ENCODE data around the gene TREML1.
"Not testable (repeated sequence)": the region's sequence is repeated elsewhere in the genome, so short reads cannot be mapped to it uniquely, and the experiment has no call there.

TREML1 gene

DNA sequence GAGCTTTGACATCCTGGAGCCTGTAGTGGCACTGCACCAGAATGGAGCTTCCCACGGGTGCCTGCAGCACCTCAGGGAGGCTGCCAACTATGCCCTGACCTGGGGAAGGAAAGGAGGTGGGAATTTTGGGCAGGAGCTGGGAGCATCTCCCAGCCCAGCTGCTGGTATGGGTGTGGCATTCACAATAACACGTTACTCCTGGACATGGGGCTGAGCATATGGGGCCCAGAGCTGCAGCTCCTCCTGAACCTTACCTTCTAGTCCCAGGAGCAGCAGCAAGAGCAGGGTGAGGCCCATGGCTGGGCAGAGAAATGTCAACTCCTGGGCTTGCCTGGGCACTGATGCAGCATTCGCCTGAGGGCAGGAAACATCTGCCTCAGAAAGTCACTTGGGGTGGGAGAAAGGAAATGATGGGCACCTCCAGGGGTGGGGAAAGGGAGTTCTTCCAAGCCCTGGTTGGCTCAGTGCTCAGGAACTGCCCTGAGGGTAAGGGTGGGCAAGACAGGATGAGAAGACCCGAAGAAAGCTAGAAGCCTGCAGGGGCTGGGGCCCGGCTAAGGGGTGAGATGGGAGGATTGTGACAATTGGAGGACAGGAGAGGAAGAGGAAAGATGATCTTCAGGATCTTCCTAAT is at the start of gene TREML1:
Gene TREML1 (minus strand): TSS at position 356 of the 634 bp plus-strand sequence. CDS start 59 bp downstream, at position 297.
- DNase-seq, result no peak

DNA sequence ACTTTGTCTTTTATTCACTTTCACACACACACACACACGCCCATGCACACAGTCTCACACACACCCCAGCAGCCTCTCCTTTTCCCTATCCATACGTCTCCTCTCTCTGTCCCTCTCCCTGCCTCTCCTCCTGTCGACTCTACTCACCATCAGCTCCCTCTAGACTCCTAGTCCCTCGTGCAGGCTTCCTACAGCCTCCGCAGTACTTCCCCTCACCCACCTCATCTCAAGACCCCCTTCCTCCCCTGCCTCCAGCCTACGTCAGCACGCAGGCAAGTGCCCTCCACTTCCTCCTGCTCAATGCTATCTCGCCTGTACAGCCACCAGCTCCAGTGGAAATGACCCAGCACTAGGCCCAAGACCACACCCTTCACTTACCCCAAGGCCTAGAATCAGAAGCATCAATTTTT is 47.6 kb upstream of the TREML1 start:
- no peak for DNase-seq

DNA sequence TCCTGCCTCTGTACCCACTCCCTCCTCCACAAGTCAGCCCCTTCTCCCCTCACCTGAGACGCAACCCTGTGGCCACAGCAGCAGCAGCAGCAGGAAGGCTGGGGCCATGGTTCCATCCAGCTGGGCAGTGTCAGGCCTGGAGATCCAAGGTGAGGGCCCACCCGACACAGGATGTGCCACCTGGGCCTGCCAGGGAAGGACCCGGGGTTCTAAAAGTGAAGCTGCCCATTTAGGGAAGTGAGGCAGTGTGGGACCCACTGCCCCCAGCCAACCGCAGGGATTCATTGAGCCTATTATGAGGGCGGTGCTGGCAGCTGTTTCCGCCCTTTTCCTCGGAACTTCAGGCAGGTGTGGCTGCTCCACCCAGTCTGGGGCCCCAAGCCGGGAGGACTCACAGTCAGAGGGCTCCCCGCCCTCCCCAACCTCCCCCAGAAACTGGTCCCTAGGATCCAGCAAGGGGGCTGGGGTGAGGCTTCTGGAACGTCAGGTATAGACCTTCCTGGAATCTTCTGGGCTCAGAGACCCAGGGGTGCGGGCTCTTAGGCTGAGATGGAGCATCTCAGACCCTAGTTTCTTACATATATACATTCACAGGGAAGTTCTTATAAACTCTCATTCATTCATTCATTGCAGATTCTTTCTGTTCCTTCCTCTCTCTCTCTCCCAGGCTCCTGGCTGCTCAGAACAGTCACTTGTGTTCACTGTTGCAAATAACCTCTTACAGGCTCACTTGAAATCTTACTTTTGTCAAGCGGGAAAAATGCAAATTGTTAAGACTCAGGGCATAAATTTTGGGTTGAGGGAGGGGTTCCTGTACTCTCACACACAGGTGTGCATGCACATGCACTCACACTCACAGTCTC is 47.0 kb upstream of the TREML1 start, which contains the start of gene TREML2:
Gene TREML2 (minus strand): TSS at position 249 of the 863 bp plus-strand sequence. CDS start 141 bp downstream, at position 108.
- no peak for DNase-seq

GRCh38 chr6:41200296-41200900 is 46.3 kb upstream of the TREML1 start:
- DNase-seq, result no peak

GRCh38 chr6:41199552-41200246 is 45.6 kb upstream of the TREML1 start:
- no peak for DNase-seq

DNA sequence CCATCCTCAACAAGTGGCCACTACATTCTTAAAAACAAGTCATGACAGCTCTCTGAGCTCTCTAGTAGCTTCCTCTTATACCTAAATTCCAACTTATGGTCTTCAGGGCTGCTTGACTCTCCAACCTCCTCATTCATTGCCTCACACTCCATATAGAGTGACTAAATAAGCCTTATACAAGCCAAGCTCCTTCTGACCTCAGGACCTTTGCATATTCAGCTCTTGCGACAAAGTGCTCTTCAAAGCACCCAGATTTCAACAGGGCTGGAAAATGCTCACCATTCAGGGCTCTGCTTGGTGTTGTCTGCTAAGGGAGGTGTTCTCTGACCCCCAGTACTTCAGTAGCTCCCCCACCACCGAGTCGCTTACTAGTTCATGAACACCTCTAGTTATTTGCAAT is 43.1 kb upstream of the TREML1 start:
- no peak for DNase-seq

- DNase-seq, result no peak
Measured at GRCh38 chr6:41194386-41194785, 40.2 kb upstream of the TREML1 start.

DNA sequence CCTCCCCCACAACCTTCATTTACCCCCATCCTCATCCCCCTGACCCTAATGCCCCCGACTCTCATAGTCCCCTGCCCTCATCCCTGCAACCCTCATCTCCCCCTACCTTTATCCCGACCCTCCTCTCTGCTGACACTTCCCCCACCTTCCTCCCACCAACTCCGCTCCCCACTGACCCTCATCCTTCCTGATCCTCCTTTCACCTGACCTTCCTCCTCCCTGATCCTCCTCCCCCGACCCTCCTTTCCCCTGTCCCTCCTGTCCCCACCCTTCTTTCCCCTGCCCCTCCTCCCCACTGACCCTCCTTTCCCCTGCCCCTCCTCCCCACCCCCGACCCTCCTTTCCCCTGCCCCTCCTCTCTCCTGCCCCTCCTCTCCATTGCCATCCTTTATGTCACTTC is 39.7 kb upstream of the TREML1 start:
- DNase-seq, result no peak

DNA sequence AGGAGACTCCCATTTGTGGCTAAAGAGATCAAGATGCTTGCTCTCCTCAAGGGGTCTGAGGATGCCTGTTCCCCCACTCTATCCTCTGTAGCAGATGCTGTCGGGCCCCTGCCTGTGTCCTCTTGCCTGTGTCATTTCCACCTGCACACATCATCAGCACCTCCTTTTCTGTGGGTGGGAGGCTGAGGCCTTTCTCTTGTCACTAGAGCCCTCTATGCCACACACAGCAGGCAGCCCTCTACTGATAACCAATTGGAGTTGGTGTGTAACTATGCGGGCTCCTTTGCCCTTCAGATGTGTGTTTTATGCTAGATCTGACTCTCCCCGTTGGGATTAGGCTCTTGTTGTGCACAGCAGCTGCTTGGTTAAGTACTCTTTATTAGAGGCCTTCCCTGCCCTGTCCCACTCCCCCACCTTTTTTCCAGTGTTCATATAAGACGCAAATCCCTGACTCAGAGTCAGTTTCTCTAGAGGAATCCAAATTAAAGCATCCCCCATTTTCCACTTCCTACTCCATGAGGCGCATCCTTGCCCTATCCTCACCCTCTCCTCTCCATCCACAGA is 39.1 kb upstream of the TREML1 start:
- DNase-seq, result no peak

DNA sequence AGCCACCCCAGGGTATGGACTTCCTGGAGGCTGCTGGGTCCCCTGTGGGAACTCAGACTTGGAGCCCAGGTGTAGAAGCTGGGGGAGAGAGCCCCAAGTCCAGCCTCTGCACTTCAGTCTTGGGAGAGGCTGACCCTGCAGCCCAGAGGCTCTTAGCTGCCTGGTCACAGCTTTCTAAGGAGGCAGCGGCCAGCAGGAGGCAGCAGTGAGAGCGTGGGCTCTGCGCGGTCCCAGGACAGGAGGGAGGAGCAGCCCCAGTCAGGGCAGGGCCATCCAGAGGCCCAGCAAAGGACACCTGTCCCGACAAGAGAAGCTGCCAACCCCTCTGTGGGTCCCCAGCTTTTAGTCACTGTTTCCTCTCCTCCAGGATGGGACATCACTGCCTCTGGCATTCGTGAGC is 37.4 kb upstream of the TREML1 start:
- DNase-seq, result no peak

- DNase-seq, result no peak
Measured at GRCh38 chr6:41190791-41191190, 36.6 kb upstream of the TREML1 start.

DNA sequence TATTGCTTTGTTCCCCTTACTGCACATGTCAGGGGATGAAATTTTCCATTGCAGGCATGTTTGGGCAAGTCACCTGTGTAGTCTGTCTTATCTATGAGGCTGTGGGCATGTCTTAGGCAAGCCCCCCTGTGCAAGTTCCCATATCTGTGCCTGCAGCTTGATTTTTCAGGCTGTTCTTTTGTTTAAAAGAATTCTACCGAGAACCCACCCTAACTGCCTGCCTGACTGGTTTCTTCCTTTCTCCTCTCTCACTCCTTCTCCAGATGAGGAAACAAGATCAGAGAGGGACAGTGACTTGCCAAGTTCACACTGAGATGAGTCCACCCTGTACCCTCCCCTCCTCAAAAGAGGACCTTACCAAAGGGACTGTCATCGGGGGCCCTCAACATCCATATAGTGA is 35.8 kb upstream of the TREML1 start:
- no peak for DNase-seq

- DNase-seq, result not testable (repeated sequence)
Measured at GRCh38 chr6:41189046-41189445, 34.9 kb upstream of the TREML1 start.

DNA sequence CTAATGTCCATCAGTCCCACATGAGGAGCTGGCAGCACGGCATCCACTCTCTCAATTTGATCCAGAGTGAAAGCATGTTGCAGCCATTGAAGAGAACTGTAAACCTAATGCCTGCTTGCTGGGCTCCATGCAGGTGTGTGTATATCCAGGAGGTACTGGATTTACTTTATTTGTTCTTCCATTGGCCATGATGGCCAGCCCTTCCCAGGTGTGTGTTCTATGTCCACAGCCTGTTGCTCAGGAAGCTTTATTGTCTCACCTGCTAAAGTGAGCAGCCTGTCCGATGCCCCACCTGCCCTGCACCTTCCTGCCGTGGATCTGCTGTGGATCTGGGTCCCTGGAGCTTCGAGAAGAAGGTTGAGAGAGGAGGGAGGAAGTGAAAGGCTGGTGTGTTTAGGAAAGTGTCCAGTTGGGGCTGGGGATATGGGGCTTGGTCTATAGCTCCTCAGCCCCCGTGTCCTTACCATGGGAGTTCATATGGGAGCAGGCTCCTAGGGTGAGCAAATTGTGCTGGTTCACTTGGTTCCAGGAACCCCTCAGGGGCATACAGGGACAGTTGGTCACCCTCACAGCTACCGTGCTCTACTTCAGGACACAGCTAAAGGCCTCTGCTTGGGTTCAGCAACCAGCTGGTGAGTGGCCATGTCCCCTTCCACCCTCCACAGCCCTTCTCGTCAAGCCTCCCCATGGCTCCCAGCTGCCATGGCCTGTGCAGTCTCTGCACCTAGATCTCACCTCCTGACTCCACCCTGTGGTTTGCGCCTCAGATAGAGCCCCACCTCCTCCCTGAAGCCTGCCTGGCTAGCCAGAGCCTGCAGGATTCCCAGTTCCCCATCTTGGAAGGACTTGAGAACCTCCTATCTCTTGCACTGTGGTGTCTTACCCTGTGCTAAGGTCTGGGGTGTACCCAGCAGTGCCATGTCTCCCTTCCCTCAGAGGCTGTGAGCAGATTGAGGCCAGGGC is 34.1 kb upstream of the TREML1 start:
- no peak for DNase-seq

DNA sequence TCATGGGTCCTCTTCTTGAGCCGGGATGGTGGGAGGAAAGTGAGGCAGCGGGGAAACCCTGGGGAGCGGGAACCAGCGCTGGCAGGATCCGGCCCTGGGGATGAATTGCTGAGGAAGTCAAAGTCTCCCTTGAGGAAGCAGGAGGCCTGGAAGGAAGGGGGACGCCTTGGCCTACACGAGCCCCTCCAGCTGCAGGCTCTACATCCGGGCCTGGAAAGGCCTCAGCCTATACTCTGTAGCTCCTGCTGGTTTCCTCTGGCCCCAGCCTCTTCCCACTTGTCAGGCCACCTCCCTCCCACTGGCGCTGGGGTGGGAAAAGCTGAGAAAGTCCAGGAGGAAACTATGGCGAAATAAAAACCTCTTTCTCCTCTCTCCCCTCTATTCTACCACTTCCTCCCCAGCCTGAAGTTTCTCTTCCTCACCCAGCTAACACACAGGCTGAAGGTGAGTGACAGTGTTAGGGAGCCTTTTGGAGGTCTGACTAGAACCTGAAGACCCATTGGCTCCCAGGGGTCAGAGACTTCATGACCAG is 31.9 kb upstream of the TREML1 start:
- no peak for DNase-seq

GRCh38 chr6:41184761-41185160 is 30.6 kb upstream of the TREML1 start:
- DNase-seq, result no peak

DNA sequence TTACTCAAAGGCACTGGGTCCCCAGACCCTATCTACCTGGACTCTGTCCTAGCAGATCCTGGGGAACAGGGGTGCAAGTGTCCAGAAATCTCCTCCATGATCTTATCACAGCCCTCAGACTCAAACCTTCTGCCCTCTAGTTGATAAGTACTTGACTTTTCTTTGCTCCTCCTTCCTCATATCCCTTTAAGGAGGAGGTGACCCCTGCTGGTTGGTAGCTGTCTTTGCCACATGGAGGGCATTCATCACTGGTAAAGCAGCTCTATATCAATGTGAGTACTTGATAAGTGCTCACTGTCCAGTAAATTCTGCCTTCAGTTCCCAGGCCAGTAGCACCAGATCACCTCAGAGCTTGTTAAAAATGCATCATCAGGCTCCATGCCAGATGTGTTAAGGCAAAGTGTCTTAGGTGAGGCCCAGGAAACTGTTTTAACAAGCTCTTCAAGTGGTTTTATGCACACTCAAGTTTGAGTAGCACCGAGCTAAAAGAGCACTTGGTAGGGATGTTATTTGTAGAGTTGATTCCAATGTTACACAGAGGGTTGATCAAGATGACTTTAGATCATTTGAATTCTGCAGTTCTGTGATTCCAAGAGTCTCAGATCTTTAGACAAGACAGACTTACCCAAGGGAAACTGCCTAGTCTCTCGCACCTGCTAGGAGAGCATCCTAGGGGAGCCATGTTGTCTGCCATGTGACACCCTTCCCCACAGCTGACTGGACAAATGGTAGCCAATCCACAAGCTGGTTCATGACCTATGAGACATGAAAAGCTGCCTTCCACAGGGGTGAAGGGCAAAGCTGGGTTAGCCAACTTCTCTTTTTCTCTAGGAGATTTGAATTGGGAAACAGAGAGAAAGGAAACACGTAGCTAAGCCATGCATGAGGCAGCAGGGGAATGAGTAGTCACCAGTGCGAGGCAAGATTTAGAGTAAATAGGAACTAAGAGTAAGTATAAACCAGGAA is 28.2 kb upstream of the TREML1 start:
- DNase-seq, result peak; percentile 44

DNA sequence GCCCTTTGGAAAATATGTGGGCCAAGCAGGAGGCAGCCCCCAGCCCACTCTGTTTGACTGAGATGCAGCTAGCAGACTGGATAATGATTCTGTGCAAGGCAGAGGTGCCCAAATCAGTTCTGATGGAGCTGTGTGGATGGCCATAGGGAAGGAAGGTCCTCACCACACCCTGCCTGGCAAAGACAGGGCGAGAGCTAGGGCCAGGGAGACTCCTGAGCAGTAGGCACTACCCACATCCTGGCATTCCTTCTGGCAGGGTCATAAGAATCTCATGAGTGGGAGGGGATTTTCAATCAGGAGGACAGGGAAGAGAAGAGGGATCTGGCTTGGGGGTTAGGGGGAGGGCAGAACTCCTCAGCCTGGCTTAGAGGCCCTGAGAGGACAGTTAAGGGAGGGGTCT is 27.4 kb upstream of the TREML1 start:
- DNase-seq, result no peak

GRCh38 chr6:41179163-41179562 is 25.0 kb upstream of the TREML1 start:
- no peak for DNase-seq

- no peak for DNase-seq
Measured at GRCh38 chr6:41177695-41178094, 23.5 kb upstream of the TREML1 start.

All from DMS 273 treated with DMSO at 0.1 percent for 48 hours (cell line).